Measurements from ENCODE around the gene ATXN7L3B. TPM values are rescaled to one million over a fixed set of nuclear protein-coding genes. Genes with fewer than 3 reads are reported as not detected.

The ATXN7L3B gene
- 21.1 and 28.2 TPM in 2 replicates for total RNA-seq (2022)
- percentile 97 among the genes with signal in this experiment for Bru-seq, nascent RNA
- percentile 99 among the genes with signal in this experiment for BruChase-seq, experiment 1, labeled RNA remaining after a 6-hour chase
- BruChase-seq, experiment 2, labeled RNA remaining after a 2-hour chase = percentile 99 among the genes with signal in this experiment
- long read RNA-seq, full-length matches to known transcripts = 148 of 148 reads
- long read RNA-seq, partial matches to known transcripts = 0 of 148 reads
- long read RNA-seq, other reads (novel, unspliced or antisense) = 0 of 148 reads

- POLR2A ChIA-PET = interaction anchor here (0.7 to 2.7 kb wide), 8 partner anchors 12 to 223 kb away, joined by 3 to 11 read pairs (median 4); no protein-coding TSS in a partner anchor
- no peak for TF ChIP-seq CTCF (IDR thresholded peaks at IDR 0.05; ENCODE audit: unreplicated experiment)
- H3K36me3 Mint-ChIP-seq (ENCODE audit: insufficient read depth, unreplicated experiment) = peaks cover 48% of the 10 kb centered on the region
Measured at GRCh38 chr12:74537707-74538385, at the start of gene ATXN7L3B. TSS of gene ATXN7L3B (plus strand) at chr12:74537835. CDS start at chr12:74538113, 278 bp downstream.

GRCh38 chr12:74488134-74488533 lies 49.5 kb upstream of the ATXN7L3B start:
- H3K9me3 Mint-ChIP-seq (ENCODE audit: unreplicated experiment) = no peaks in the 10 kb centered on the region
- intact Hi-C loops (cut with micrococcal nuclease) = no loop called here
- no peak overlapping the region for H3K27ac Mint-ChIP-seq (ENCODE audit: low read depth, unreplicated experiment)
- DNase-seq (ENCODE audit: unreplicated experiment) = no peak
- H3K4me1 Mint-ChIP-seq (ENCODE audit: insufficient read depth, unreplicated experiment) = peaks cover 12% of the 10 kb centered on the region
- no peaks in the 10 kb centered on the region for H3K27me3 Mint-ChIP-seq (ENCODE audit: insufficient read depth, unreplicated experiment)
- H3K36me3 Mint-ChIP-seq (ENCODE audit: insufficient read depth, unreplicated experiment) = no peaks in the 10 kb centered on the region
- BruUV-seq (replicated peaks) = no TSS peak
- POLR2A ChIA-PET = no interaction called here
- CTCF ChIA-PET = interaction anchor here (0.6 to 0.7 kb wide), 2 partner anchors 9 to 76 kb away, joined by 3 read pairs; no protein-coding TSS in a partner anchor
- no peak overlapping the region for H3K4me3 Mint-ChIP-seq (ENCODE audit: unreplicated experiment)
- no peak for TF ChIP-seq CTCF (IDR thresholded peaks at IDR 0.05; ENCODE audit: unreplicated experiment)

More at GRCh38 chr12:74537707-74538385, at the start of gene ATXN7L3B:
- Mint-ChIP-seq H3K4me1 (ENCODE audit: insufficient read depth, unreplicated experiment) (peaks cover 34% of the 10 kb centered on the region), H3K27ac (ENCODE audit: low read depth, unreplicated experiment) (peak within 1 kb of the TSS; percentile 100), H3K4me3 (ENCODE audit: unreplicated experiment) (peak within 1 kb of the TSS; percentile 97), H3K27me3 (ENCODE audit: insufficient read depth, unreplicated experiment) (no peaks in the 10 kb centered on the region), H3K9me3 (ENCODE audit: unreplicated experiment) (no peaks in the 10 kb centered on the region)
- intact Hi-C loops (cut with micrococcal nuclease) = loop anchor here (1.0 to 10.0 kb wide), 4 partner anchors 109 to 513 kb away; no protein-coding TSS in a partner anchor
- peak; percentile 95 for DNase-seq (ENCODE audit: unreplicated experiment)
- CTCF ChIA-PET = interaction anchor here (0.6 to 1.8 kb wide), 9 partner anchors 61 to 1279 kb away, joined by 3 to 7 read pairs (median 3); no protein-coding TSS in a partner anchor
- TSS peak; percentile 67 for BruUV-seq (replicated peaks)

- DNase-seq (ENCODE audit: unreplicated experiment) = no peak
- ChIA-PET POLR2A (interaction anchor here (2.4 kb wide), 1 partner anchor 49 kb away, joined by 9 read pairs; the partner anchor contains the start of gene ATXN7L3B), CTCF (interaction anchor here (0.9 to 1.0 kb wide), 2 partner anchors 9 to 17 kb away, joined by 3 read pairs; no protein-coding TSS in a partner anchor)
- intact Hi-C loops (cut with micrococcal nuclease) = no loop called here
- no TSS peak for BruUV-seq (replicated peaks)
- Mint-ChIP-seq H3K27me3 (ENCODE audit: insufficient read depth, unreplicated experiment) (no peaks in the 10 kb centered on the region), H3K27ac (ENCODE audit: low read depth, unreplicated experiment) (no peak overlapping the region), H3K4me1 (ENCODE audit: insufficient read depth, unreplicated experiment) (peaks cover 12% of the 10 kb centered on the region), H3K9me3 (ENCODE audit: unreplicated experiment) (no peaks in the 10 kb centered on the region), H3K36me3 (ENCODE audit: insufficient read depth, unreplicated experiment) (no peaks in the 10 kb centered on the region), H3K4me3 (ENCODE audit: unreplicated experiment) (no peak overlapping the region)
- TF ChIP-seq CTCF (IDR thresholded peaks at IDR 0.05; ENCODE audit: unreplicated experiment) = no peak
Measured at GRCh38 chr12:74489543-74489942, 48.1 kb upstream of the ATXN7L3B start.

Data from MCF 10A (cell line).